ENCODE results near the gene C22orf15. TPM values are rescaled to one million over a fixed set of nuclear protein-coding genes. Genes with fewer than 3 reads are reported as not detected.

C22orf15 gene
- total RNA-seq, 2 donors from 2014 or later: 1.5 to 2.2 TPM

- H3K36me3 Mint-ChIP-seq (ENCODE audit: low read depth): no peaks in the 10 kb centered on the region
- no peaks in the 10 kb centered on the region for H3K9me3 ChIP-seq (ENCODE audit: control insufficient read depth, low read length)
- 72 to 82% methylated on average over 8 to 15 of the region's 15 CpGs for WGBS, 2 experiments (ENCODE audit: insufficient coverage in 1 of 2, insufficient read length in 1 of 2)
- H3K27ac Mint-ChIP-seq: no peak overlapping the region
- H3K27me3 Mint-ChIP-seq (ENCODE audit: insufficient read depth): peaks cover 3% of the 10 kb centered on the region
- DNase-seq: no peak
- H3K27ac ChIP-seq (ENCODE audit: low read depth, low read length): no peak overlapping the region
- no peaks in the 10 kb centered on the region for H3K36me3 ChIP-seq (ENCODE audit: control insufficient read depth, insufficient read depth, low read length)
- H3K9ac ChIP-seq (ENCODE audit: extremely low read depth, low read length, poor library complexity, severe bottlenecking): no peak overlapping the region
- no peak overlapping the region for H3K4me3 Mint-ChIP-seq
- TF ChIP-seq CTCF (conservative IDR thresholded peaks at IDR 0.05): no peak
- H3K4me1 Mint-ChIP-seq: peaks cover 15% of the 10 kb centered on the region
- H3K27me3 ChIP-seq (ENCODE audit: control insufficient read depth, insufficient read depth, low read length, poor library complexity, severe bottlenecking): no peaks in the 10 kb centered on the region
- H3K4me1 ChIP-seq (ENCODE audit: control insufficient read depth, insufficient read depth, low read length): peaks cover 5% of the 10 kb centered on the region
- H3K9me3 Mint-ChIP-seq: no peaks in the 10 kb centered on the region
- no peak overlapping the region for H3K4me3 ChIP-seq (ENCODE audit: low read length)
These were observed 20.7 kb downstream of the C22orf15 start for GRCh38 chr22:23783265-23784150.

GRCh38 chr22:23784215-23784732 lies 21.5 kb downstream of the C22orf15 start:
- Histone ChIP-seq H3K9ac (ENCODE audit: extremely low read depth, low read length, poor library complexity, severe bottlenecking) (no peak overlapping the region), H3K27ac (ENCODE audit: low read depth, low read length) (no peak overlapping the region), H3K27me3 (ENCODE audit: control insufficient read depth, insufficient read depth, low read length, poor library complexity, severe bottlenecking) (no peaks in the 10 kb centered on the region), H3K4me1 (ENCODE audit: control insufficient read depth, insufficient read depth, low read length) (peaks cover 5% of the 10 kb centered on the region), H3K9me3 (ENCODE audit: control insufficient read depth, low read length) (no peaks in the 10 kb centered on the region), H3K36me3 (ENCODE audit: control insufficient read depth, insufficient read depth, low read length) (no peaks in the 10 kb centered on the region), H3K4me3 (ENCODE audit: low read length) (no peak overlapping the region)
- Mint-ChIP-seq H3K9me3 (no peaks in the 10 kb centered on the region), H3K36me3 (ENCODE audit: low read depth) (no peaks in the 10 kb centered on the region), H3K4me3 (no peak overlapping the region), H3K4me1 (peaks cover 21% of the 10 kb centered on the region), H3K27ac (no peak overlapping the region), H3K27me3 (ENCODE audit: insufficient read depth) (peaks cover 3% of the 10 kb centered on the region)
- no peak for DNase-seq
- WGBS, 2 experiments (ENCODE audit: insufficient coverage in 1 of 2, insufficient read length in 1 of 2): 90 to 92% methylated on average over 8 of the region's 8 CpGs
- no peak for TF ChIP-seq CTCF (conservative IDR thresholded peaks at IDR 0.05)

GRCh38 chr22:23786261-23786710 lies 23.5 kb downstream of the C22orf15 start:
- Histone ChIP-seq H3K9ac (ENCODE audit: extremely low read depth, low read length, poor library complexity, severe bottlenecking) (peak overlapping the region; percentile 98), H3K4me3 (ENCODE audit: low read length) (peak overlapping the region; percentile 94), H3K4me1 (ENCODE audit: control insufficient read depth, insufficient read depth, low read length) (peaks cover 13% of the 10 kb centered on the region), H3K9me3 (ENCODE audit: control insufficient read depth, low read length) (no peaks in the 10 kb centered on the region), H3K36me3 (ENCODE audit: control insufficient read depth, insufficient read depth, low read length) (peaks cover 1% of the 10 kb centered on the region), H3K27me3 (ENCODE audit: control insufficient read depth, insufficient read depth, low read length, poor library complexity, severe bottlenecking) (no peaks in the 10 kb centered on the region), H3K27ac (ENCODE audit: low read depth, low read length) (peak overlapping the region; percentile 99)
- peaks cover 3% of the 10 kb centered on the region for H3K36me3 Mint-ChIP-seq (ENCODE audit: low read depth)
- H3K27ac Mint-ChIP-seq: peak overlapping the region; percentile 92
- no peaks in the 10 kb centered on the region for H3K9me3 Mint-ChIP-seq
- no peak for DNase-seq
- peaks cover 2% of the 10 kb centered on the region for H3K27me3 Mint-ChIP-seq (ENCODE audit: insufficient read depth)
- TF ChIP-seq CTCF (conservative IDR thresholded peaks at IDR 0.05): no peak
- H3K4me1 Mint-ChIP-seq: peaks cover 29% of the 10 kb centered on the region
- 84 to 90% methylated on average over 3 to 9 of the region's 9 CpGs for WGBS, 2 experiments (ENCODE audit: insufficient coverage in 1 of 2, insufficient read length in 1 of 2)
- peak overlapping the region; percentile 79 for H3K4me3 Mint-ChIP-seq
